Upper lobe of right lung (tissue), 1 donor: Measurements from ENCODE around the gene METTL27. TPM values are rescaled to one million over a fixed set of nuclear protein-coding genes. Genes with fewer than 3 reads are reported as not detected.

Experiments used
- ATAC-seq: fragments of 200-7000 bp; cut with Tn5 transposase; one replicate; pipeline ENCODE4 v1.9.1; 2020; ENCODE audit warnings: mild to moderate bottlenecking, moderate library complexity
- DNase-seq: peaks from one replicate; pipeline ENCODE4 v3.0.0-alpha.2; 2020
- H3K27ac ChIP-seq: fragments of 200-600 bp; one replicate; pipeline ENCODE4 v1.8.0; 2022
- H3K27me3 ChIP-seq: fragments of 200-600 bp; one replicate; pipeline ENCODE4 v1.8.0; 2022; ENCODE audit warnings: mild to moderate bottlenecking
- H3K36me3 ChIP-seq: fragments of 200-600 bp; one replicate; pipeline ENCODE4 v1.8.0; 2022
- H3K4me1 ChIP-seq: fragments of 200-600 bp; one replicate; pipeline ENCODE4 v1.8.0; 2022
- H3K4me3 ChIP-seq: fragments of 200-600 bp; one replicate; pipeline ENCODE4 v1.8.0; 2022; ENCODE audit warnings: mild to moderate bottlenecking
- H3K9me3 ChIP-seq: fragments of 200-600 bp; one replicate; pipeline ENCODE4 v1.8.0; 2022
- intact Hi-C: fragments of 100-400 bp; cut with DNase I; formaldehyde crosslinking; loops from one replicate; pipeline ENCODE4 v1.11.0; 2022
- total RNA-seq: library from RNA; stranded (reverse); fragmentation: NEBNext Ultra II Directional; extraction: Animal tissue kit (Norgen Biotek cat#: 25700); gene quantifications from one replicate; pipeline ENCODE4 v1.2.1, GENCODE V29; 2021
- TF ChIP-seq, protein P1 (sequence below): fragments of 200-600 bp; IDR thresholded peaks from one replicate; pipeline ENCODE4 v1.8.0; 2022; ENCODE audit warnings: antibody characterized with exemption
- donor health status: DM: no; HTN: yes; CAD: no; lungs with severe emphysema.

Gene METTL27
- total RNA-seq, 1 donor from 2014 or later, result 2.3 TPM

DNA sequence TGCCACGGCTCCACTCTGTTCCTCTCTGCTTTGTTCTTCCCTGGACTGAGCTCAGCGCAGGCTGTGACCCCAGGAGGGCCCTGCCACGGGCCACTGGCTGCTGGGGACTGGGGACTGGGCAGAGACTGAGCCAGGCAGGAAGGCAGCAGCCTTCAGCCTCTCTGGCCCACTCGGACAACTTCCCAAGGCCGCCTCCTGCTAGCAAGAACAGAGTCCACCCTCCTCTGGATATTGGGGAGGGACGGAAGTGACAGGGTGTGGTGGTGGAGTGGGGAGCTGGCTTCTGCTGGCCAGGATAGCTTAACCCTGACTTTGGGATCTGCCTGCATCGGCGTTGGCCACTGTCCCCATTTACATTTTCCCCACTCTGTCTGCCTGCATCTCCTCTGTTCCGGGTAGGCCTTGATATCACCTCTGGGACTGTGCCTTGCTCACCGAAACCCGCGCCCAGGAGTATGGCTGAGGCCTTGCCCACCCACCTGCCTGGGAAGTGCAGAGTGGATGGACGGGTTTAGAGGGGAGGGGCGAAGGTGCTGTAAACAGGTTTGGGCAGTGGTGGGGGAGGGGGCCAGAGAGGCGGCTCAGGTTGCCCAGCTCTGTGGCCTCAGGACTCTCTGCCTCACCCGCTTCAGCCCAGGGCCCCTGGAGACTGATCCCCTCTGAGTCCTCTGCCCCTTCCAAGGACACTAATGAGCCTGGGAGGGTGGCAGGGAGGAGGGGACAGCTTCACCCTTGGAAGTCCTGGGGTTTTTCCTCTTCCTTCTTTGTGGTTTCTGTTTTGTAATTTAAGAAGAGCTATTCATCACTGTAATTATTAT lies 10.3 kb downstream of the METTL27 start:
- H3K27ac ChIP-seq, result peak overlapping the region; percentile 87
- H3K9me3 ChIP-seq, result no peaks in the 10 kb centered on the region
- no peaks in the 10 kb centered on the region for H3K27me3 ChIP-seq
- TF ChIP-seq, protein P1, sequence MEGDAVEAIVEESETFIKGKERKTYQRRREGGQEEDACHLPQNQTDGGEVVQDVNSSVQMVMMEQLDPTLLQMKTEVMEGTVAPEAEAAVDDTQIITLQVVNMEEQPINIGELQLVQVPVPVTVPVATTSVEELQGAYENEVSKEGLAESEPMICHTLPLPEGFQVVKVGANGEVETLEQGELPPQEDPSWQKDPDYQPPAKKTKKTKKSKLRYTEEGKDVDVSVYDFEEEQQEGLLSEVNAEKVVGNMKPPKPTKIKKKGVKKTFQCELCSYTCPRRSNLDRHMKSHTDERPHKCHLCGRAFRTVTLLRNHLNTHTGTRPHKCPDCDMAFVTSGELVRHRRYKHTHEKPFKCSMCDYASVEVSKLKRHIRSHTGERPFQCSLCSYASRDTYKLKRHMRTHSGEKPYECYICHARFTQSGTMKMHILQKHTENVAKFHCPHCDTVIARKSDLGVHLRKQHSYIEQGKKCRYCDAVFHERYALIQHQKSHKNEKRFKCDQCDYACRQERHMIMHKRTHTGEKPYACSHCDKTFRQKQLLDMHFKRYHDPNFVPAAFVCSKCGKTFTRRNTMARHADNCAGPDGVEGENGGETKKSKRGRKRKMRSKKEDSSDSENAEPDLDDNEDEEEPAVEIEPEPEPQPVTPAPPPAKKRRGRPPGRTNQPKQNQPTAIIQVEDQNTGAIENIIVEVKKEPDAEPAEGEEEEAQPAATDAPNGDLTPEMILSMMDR, result no peak
- intact Hi-C loops, result no loop called here
- peaks cover 10% of the 10 kb centered on the region for H3K4me1 ChIP-seq
- DNase-seq (peak; percentile 94), ATAC-seq (peak; percentile 74)
- H3K4me3 ChIP-seq, result peak overlapping the region; percentile 57
- no peaks in the 10 kb centered on the region for H3K36me3 ChIP-seq

DNA sequence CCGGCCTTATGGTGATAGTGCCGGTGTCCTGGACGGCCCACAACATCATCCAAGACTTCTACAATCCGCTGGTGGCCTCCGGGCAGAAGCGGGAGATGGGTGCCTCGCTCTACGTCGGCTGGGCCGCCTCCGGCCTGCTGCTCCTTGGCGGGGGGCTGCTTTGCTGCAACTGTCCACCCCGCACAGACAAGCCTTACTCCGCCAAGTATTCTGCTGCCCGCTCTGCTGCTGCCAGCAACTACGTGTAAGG lies 10.8 kb downstream of the METTL27 start:
- H3K9me3 ChIP-seq, result no peaks in the 10 kb centered on the region
- H3K27me3 ChIP-seq, result no peaks in the 10 kb centered on the region
- no peaks in the 10 kb centered on the region for H3K36me3 ChIP-seq
- ATAC-seq (no peak), DNase-seq (no peak)
- TF ChIP-seq, protein P1, result no peak
- intact Hi-C loops, result no loop called here
- peak overlapping the region; percentile 87 for H3K27ac ChIP-seq
- peak overlapping the region; percentile 57 for H3K4me3 ChIP-seq
- H3K4me1 ChIP-seq, result peaks cover 10% of the 10 kb centered on the region

DNA sequence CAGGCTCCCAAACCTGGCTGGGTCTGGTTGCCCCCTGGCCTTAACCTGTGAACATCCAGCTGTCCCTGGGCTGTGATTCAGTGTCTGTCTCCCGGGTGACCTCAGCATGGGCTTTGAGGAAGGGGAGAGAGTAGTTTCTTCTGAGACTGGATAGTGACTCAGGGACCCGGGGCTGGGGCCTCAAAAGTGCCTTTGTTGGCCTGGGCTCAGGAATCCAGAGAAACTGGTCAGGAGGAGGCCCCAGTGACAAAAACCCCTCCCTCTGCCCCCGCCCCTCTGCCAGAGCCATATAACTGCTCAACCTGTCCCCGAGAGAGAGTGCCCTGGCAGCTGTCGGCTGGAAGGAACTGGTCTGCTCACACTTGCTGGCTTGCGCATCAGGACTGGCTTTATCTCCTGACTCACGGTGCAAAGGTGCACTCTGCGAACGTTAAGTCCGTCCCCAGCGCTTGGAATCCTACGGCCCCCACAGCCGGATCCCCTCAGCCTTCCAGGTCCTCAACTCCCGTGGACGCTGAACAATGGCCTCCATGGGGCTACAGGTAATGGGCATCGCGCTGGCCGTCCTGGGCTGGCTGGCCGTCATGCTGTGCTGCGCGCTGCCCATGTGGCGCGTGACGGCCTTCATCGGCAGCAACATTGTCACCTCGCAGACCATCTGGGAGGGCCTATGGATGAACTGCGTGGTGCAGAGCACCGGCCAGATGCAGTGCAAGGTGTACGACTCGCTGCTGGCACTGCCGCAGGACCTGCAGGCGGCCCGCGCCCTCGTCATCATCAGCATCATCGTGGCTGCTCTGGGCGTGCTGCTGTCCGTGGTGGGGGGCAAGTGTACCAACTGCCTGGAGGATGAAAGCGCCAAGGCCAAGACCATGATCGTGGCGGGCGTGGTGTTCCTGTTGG lies 11.4 kb downstream of the METTL27 start, which contains the start of gene CLDN4:
TSS of gene CLDN4 (plus strand) at position 316 of the 903 bp plus-strand sequence. CDS start at position 522, 206 bp downstream.
- H3K27ac ChIP-seq, result peak within 1 kb of the TSS; percentile 87
- H3K4me3 ChIP-seq, result peak within 1 kb of the TSS; percentile 57
- DNase-seq (peak; percentile 92), ATAC-seq (peak; percentile 73)
- TF ChIP-seq, protein P1, result no peak
- no peaks in the 10 kb centered on the region for H3K36me3 ChIP-seq
- H3K27me3 ChIP-seq, result no peaks in the 10 kb centered on the region
- peaks cover 10% of the 10 kb centered on the region for H3K4me1 ChIP-seq
- H3K9me3 ChIP-seq, result no peaks in the 10 kb centered on the region
- intact Hi-C loops, result no loop called here

DNA sequence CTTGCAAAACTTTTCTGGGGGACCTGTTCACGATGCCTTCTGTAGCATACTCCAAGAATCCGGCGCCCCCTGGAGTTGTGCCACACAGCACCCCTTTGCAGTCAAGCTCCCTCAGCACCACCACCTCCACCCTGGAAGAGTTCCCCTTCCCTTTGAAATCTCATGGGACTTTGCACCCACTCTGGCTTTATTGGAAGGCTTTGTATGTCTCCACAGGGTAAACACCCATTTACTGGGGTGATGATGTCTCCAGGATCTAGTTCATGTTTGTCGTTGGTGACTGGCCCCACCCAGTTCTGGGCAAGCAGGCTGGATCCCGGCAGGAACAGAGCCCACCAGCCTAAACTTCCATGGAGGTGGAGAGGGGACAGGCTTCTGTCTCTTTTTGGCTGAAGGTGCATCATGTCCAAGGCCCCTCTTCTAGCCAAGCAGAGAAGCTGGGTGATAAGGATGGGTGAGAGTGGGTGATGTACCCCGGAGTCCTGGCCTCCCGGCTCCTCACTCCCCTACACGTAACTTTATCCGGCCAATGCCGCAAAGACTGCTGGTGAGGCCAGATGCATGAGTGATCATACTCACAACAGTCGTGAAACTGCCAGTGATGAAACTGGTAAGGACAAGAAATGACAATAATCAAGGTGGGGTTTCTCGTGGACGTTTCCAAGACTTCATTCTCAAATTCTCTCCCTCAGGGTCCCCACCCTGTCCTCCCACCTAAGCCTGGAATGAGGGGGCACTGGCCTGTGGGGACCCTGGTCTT lies 12.2 kb downstream of the METTL27 start:
- Histone ChIP-seq H3K27me3 (no peaks in the 10 kb centered on the region), H3K4me3 (no peak overlapping the region), H3K4me1 (peaks cover 10% of the 10 kb centered on the region), H3K27ac (peak overlapping the region; percentile 84), H3K36me3 (no peaks in the 10 kb centered on the region), H3K9me3 (no peaks in the 10 kb centered on the region)
- intact Hi-C loops, result no loop called here
- TF ChIP-seq, protein P1, result no peak
- no peak for ATAC-seq
- DNase-seq, result no peak

DNA sequence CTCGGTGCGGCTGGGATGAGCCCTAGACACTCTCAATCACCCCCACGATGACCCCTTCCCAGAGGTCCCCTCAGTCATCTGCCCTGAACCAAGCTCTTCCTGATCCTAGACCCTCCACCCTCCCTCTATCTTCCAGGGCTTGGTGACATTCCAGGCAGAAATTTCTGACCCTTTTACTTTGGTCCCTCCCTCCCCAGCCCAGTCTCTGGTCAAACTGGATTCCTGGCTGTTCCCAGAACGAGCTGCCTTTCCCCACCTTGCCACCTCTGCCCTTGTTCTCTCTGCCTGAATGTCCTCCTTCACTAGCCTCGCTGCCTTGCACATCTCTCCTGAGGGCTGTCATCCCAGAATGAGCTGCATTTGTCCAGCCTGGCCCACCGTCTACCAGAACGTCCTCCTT lies 12.8 kb downstream of the METTL27 start:
- H3K36me3 ChIP-seq, result no peaks in the 10 kb centered on the region
- intact Hi-C loops, result no loop called here
- TF ChIP-seq, protein P1, result no peak
- ATAC-seq, result no peak
- H3K27ac ChIP-seq, result peak overlapping the region; percentile 84
- peaks cover 10% of the 10 kb centered on the region for H3K4me1 ChIP-seq
- H3K4me3 ChIP-seq, result no peak overlapping the region
- DNase-seq, result no peak
- H3K27me3 ChIP-seq, result no peaks in the 10 kb centered on the region
- H3K9me3 ChIP-seq, result no peaks in the 10 kb centered on the region
